ENCODE data around the gene LAMA5.

DNA sequence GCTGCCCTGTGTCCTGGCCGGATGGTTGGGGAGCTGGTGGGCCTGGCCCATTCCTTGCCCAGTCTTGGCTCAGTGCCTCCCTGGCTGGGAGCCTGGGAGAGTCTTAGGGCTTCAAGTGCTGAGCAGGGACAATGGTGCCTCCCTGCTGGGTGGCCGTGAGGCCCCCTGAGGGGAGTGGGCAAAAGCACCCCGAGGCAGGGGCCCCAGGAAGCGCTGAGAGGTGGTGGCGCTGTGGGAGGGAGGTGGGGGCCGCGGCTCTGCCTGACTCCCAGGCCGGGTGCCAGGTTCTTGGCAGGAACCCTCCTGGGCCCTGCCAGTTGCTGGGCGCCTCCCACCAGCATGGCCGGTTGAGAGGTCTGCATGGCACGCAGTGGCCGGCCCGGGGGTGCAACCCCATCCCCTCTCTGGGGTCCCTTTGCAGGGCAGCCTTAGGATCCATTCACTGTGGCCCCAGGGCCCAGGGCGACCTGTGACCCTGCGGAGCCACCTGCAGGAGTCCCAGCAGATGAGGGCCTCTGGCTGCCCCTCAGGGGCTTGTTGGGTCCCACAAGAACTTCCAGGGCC is 10.6 kb upstream of the LAMA5 start:
- no peak for TF ChIP-seq CTCF (IDR thresholded peaks at IDR 0.05)
- TF ChIP-seq POLR2A (IDR thresholded peaks at IDR 0.05): no peak

Measured in lower leg skin (tissue), 3 donors.